Mesothelial cell of epicardium (in vitro differentiated cells): ENCODE results near the gene EFCAB6. TPM values are rescaled to one million over a fixed set of nuclear protein-coding genes. Genes with fewer than 3 reads are reported as not detected.

Source experiments
- DNase-seq, 2 experiments: peaks; one replicate each; pipeline ENCODE4 v3.0.0; 2021; ENCODE audit warnings: low spot score in 2 of 2; ENCODE audit not compliant: unreplicated experiment in 2 of 2
- H3K27ac Mint-ChIP-seq: 2 replicates; pipeline ENCODE4 v1.8.0; 2021; ENCODE audit warnings: mixed read lengths
- H3K27me3 Mint-ChIP-seq: 2 replicates; pipeline ENCODE4 v1.8.0; 2021; ENCODE audit warnings: low read depth, mixed read lengths
- H3K36me3 Mint-ChIP-seq: 2 replicates; pipeline ENCODE4 v1.8.0; 2021; ENCODE audit warnings: mixed read lengths
- H3K4me1 Mint-ChIP-seq: 2 replicates; pipeline ENCODE4 v1.8.0; 2021; ENCODE audit warnings: mixed read lengths
- H3K4me3 Mint-ChIP-seq: 2 replicates; pipeline ENCODE4 v1.8.0; 2021; ENCODE audit warnings: mild to moderate bottlenecking, moderate library complexity, mixed read lengths
- H3K9me3 Mint-ChIP-seq: 2 replicates; pipeline ENCODE4 v1.8.0; 2021; ENCODE audit warnings: mixed read lengths
- CTCF ChIP-seq: fragments of 200-600 bp; sonication (generic); IDR thresholded peaks from one replicate; pipeline ENCODE4 v1.5.0; 2021; ENCODE audit warnings: antibody characterized with exemption; ENCODE audit not compliant: unreplicated experiment
- total RNA-seq: library from RNA; stranded (reverse); gene quantifications from 3 replicates; pipeline ENCODE4 v1.2.1, GENCODE V29; 2021

The EFCAB6 gene
- total RNA-seq, 1 donor from 2014 or later: 2.6 TPM

- Mint-ChIP-seq H3K9me3 (peaks cover 19% of the 10 kb centered on the region), H3K27ac (no peak overlapping the region), H3K4me1 (no peaks in the 10 kb centered on the region), H3K4me3 (no peak overlapping the region), H3K27me3 (peaks cover 32% of the 10 kb centered on the region), H3K36me3 (no peaks in the 10 kb centered on the region)
- TF ChIP-seq CTCF: no peak
- DNase-seq: no peak
Measured at GRCh38 chr22:43698403-43698802, 113.7 kb downstream of the EFCAB6 start.

GRCh38 chr22:43697894-43698293 is 114.2 kb downstream of the EFCAB6 start:
- Mint-ChIP-seq H3K4me3 (no peak overlapping the region), H3K9me3 (peaks cover 14% of the 10 kb centered on the region), H3K36me3 (no peaks in the 10 kb centered on the region), H3K27ac (no peak overlapping the region), H3K27me3 (peaks cover 32% of the 10 kb centered on the region), H3K4me1 (no peaks in the 10 kb centered on the region)
- DNase-seq: no peak
- no peak for TF ChIP-seq CTCF

- Mint-ChIP-seq H3K27ac (no peak overlapping the region), H3K27me3 (peaks cover 27% of the 10 kb centered on the region), H3K36me3 (no peaks in the 10 kb centered on the region), H3K9me3 (no peaks in the 10 kb centered on the region), H3K4me1 (peaks cover 5% of the 10 kb centered on the region), H3K4me3 (no peak overlapping the region)
- DNase-seq: no peak
- no peak for TF ChIP-seq CTCF
Measured at GRCh38 chr22:43693249-43693648, 118.9 kb downstream of the EFCAB6 start.

- Mint-ChIP-seq H3K9me3 (no peaks in the 10 kb centered on the region), H3K4me3 (no peak overlapping the region), H3K4me1 (peaks cover 5% of the 10 kb centered on the region), H3K27me3 (peaks cover 15% of the 10 kb centered on the region), H3K36me3 (no peaks in the 10 kb centered on the region), H3K27ac (no peak overlapping the region)
- no peak for TF ChIP-seq CTCF
- DNase-seq: no peak
Measured at GRCh38 chr22:43689356-43689755, 122.7 kb downstream of the EFCAB6 start.

GRCh38 chr22:43682851-43683250 is 129.3 kb downstream of the EFCAB6 start:
- Mint-ChIP-seq H3K4me3 (no peak overlapping the region), H3K9me3 (peaks cover 14% of the 10 kb centered on the region), H3K4me1 (no peaks in the 10 kb centered on the region), H3K36me3 (no peaks in the 10 kb centered on the region), H3K27ac (no peak overlapping the region), H3K27me3 (peaks cover 19% of the 10 kb centered on the region)
- no peak for TF ChIP-seq CTCF
- no peak for DNase-seq

- Mint-ChIP-seq H3K27ac (no peak overlapping the region), H3K9me3 (peaks cover 14% of the 10 kb centered on the region), H3K4me1 (no peaks in the 10 kb centered on the region), H3K36me3 (no peaks in the 10 kb centered on the region), H3K27me3 (peaks cover 19% of the 10 kb centered on the region), H3K4me3 (no peak overlapping the region)
- no peak for DNase-seq
- TF ChIP-seq CTCF: no peak
Measured at GRCh38 chr22:43681731-43682360, 130.3 kb downstream of the EFCAB6 start.
